ENCODE measurements around the gene TP53BP2.
"Not testable (repeated sequence)": the region's sequence is repeated elsewhere in the genome, so short reads cannot be mapped to it uniquely, and the experiment has no call there.

Gene TP53BP2

GRCh38 chr1:223845810-223846682, at the start of gene TP53BP2:
Gene TP53BP2 (minus strand): TSS chr1:223845947. CDS start chr1:223845680, 267 bp downstream.
- DNase-seq, result peak; percentile 92

GRCh38 chr1:223890494-223890893, 44.7 kb upstream of the TP53BP2 start:
- DNase-seq, result not testable (repeated sequence)

- not testable (repeated sequence) for DNase-seq
These were observed 43.6 kb upstream of the TP53BP2 start for GRCh38 chr1:223889319-223889718.

GRCh38 chr1:223887747-223888418, 42.1 kb upstream of the TP53BP2 start:
- DNase-seq, result no peak

- DNase-seq, result no peak
These were observed 40.8 kb upstream of the TP53BP2 start for GRCh38 chr1:223886516-223886921.

GRCh38 chr1:223885614-223886013, 39.9 kb upstream of the TP53BP2 start:
- DNase-seq, result no peak

GRCh38 chr1:223878598-223879325, 33.0 kb upstream of the TP53BP2 start:
- no peak for DNase-seq

- DNase-seq, result no peak
These were observed 32.1 kb upstream of the TP53BP2 start for GRCh38 chr1:223877804-223878203.

- DNase-seq, result no peak
These were observed 30.8 kb upstream of the TP53BP2 start for GRCh38 chr1:223876590-223876989.

GRCh38 chr1:223873044-223873443, 27.3 kb upstream of the TP53BP2 start:
- DNase-seq, result no peak

- DNase-seq, result no peak
These were observed 26.7 kb upstream of the TP53BP2 start for GRCh38 chr1:223872308-223872901.

GRCh38 chr1:223870617-223871574, 25.1 kb upstream of the TP53BP2 start:
- DNase-seq, result no peak

- not testable (repeated sequence) for DNase-seq
These were observed 19.0 kb upstream of the TP53BP2 start for GRCh38 chr1:223864599-223865368.

GRCh38 chr1:223864084-223864483, 18.3 kb upstream of the TP53BP2 start:
- DNase-seq, result no peak

GRCh38 chr1:223861904-223862303, 16.2 kb upstream of the TP53BP2 start:
- no peak for DNase-seq

GRCh38 chr1:223860051-223860622, 14.4 kb upstream of the TP53BP2 start:
- no peak for DNase-seq

GRCh38 chr1:223859058-223859457, 13.3 kb upstream of the TP53BP2 start:
- DNase-seq, result no peak

- DNase-seq, result no peak
These were observed 10.6 kb upstream of the TP53BP2 start for GRCh38 chr1:223856386-223856785.

GRCh38 chr1:223853748-223854147, 8.0 kb upstream of the TP53BP2 start:
- no peak for DNase-seq

GRCh38 chr1:223853275-223853674, 7.5 kb upstream of the TP53BP2 start:
- no peak for DNase-seq

- DNase-seq, result no peak
These were observed 6.6 kb upstream of the TP53BP2 start for GRCh38 chr1:223852337-223852736.

Measured in NCI-H774 (cell line).